Left kidney (tissue), 2 donors: Measurements from ENCODE around the gene C2CD5. TPM values are rescaled to one million over a fixed set of nuclear protein-coding genes. Genes with fewer than 3 reads are reported as not detected.

ENCODE experiments used
- DNase-seq: peaks from one replicate; pipeline ENCODE4 v3.0.0-alpha.2; 2013
- polyA plus RNA-seq: library from polyadenylated mRNA; unstranded; fragments of 120-200 nt; gene quantifications from one replicate; pipeline ENCODE4 v1.2.1, GENCODE V29; 2013; ENCODE audit not compliant: insufficient read length

C2CD5 gene
- polyA plus RNA-seq, 1 donor: 110 TPM

- no peak for DNase-seq
These were observed 128.7 kb downstream of the C2CD5 start for GRCh38 chr12:22415342-22416309.

- DNase-seq: no peak
These were observed 129.6 kb downstream of the C2CD5 start for GRCh38 chr12:22414742-22415141.

- no peak for DNase-seq
These were observed 130.8 kb downstream of the C2CD5 start for GRCh38 chr12:22413592-22413991.

GRCh38 chr12:22412581-22412980 lies 131.8 kb downstream of the C2CD5 start:
- DNase-seq: no peak

- DNase-seq: no peak
These were observed 133.9 kb downstream of the C2CD5 start for GRCh38 chr12:22410486-22410885.

- DNase-seq: no peak
These were observed 134.8 kb downstream of the C2CD5 start for GRCh38 chr12:22409377-22410164.

- DNase-seq: no peak
These were observed 135.5 kb downstream of the C2CD5 start for GRCh38 chr12:22408610-22409376.

- DNase-seq: no peak
These were observed 136.9 kb downstream of the C2CD5 start for GRCh38 chr12:22407397-22407796.

GRCh38 chr12:22406627-22407026 lies 137.7 kb downstream of the C2CD5 start:
- no peak for DNase-seq

- DNase-seq: no peak
These were observed 144.7 kb downstream of the C2CD5 start for GRCh38 chr12:22399464-22400180.

Other genes starting within 250 kb of the C2CD5 start
- gene ST8SIA1, start 209.8 kb downstream of the C2CD5 start, polyA plus RNA-seq: 8.5 TPM
- gene ETNK1, start 80.6 kb upstream of the C2CD5 start, polyA plus RNA-seq: 92.4 TPM